ENCODE data around the gene SSH3.

The SSH3 gene

DNA sequence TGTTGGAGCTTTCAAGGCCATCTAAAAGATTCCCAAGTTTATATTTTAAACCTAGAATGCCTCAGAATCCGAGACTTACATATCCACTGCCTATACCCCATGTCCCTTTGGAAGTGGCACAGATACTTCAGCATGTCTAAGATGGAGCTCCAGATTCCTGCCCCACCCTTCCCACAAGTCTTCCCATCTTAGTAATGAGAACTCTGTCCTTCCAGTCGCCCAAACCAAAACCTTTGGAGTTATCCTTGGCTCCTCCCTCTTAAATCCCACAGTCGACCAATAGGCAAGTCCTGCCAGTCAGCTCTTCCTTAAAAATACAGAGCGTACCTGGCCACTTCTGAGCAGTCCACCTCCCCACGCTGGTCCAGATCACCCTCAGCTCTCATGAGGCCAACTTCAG lies 45.7 kb downstream of the SSH3 start:
- DNase-seq: no peak

DNA sequence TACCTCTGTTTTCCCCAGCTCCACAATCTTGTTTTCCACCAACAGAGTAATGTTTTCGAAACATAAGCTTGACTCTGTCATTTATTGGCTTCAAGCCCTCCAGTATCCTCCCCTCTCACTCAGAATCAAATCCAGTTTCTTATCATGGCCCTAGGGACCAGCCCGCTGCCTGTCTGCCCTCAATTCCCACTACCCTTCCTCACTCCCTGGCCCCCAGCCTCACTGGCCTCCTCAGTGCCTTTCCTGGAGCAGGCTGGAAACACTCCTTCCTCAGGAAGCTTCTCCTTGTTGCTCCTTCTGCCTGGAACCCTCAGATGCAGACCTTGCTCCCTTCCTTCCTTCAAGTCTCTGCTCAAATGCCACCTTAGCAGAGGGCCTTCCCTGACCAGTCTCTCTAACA lies 46.1 kb downstream of the SSH3 start:
- no peak for DNase-seq

DNA sequence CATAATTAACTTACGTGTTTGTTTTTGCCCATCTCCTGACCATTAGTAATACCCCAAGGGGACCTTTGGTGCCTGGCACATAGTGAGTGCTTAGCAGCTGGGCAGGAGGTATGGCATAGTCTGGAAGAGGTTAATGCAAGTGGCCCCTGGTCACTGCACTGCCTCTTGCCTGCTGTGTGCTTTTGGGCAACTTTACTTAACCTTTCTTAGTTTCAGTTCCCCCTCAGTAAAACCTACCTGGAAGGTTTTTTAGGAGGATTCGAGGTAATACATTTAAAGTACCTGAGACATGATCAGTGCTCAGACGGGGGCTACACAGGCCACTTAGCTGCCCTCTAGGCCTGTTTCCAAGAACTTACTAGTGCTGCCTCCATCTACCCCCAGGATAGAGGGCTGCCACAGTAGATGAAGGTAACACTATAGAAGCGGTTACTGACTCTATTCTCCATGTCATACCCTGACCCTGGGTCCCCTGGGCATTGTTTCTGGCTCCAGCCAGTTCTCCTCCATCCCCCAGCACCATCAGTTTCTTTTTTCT lies 46.7 kb downstream of the SSH3 start:
- DNase-seq: no peak

DNA sequence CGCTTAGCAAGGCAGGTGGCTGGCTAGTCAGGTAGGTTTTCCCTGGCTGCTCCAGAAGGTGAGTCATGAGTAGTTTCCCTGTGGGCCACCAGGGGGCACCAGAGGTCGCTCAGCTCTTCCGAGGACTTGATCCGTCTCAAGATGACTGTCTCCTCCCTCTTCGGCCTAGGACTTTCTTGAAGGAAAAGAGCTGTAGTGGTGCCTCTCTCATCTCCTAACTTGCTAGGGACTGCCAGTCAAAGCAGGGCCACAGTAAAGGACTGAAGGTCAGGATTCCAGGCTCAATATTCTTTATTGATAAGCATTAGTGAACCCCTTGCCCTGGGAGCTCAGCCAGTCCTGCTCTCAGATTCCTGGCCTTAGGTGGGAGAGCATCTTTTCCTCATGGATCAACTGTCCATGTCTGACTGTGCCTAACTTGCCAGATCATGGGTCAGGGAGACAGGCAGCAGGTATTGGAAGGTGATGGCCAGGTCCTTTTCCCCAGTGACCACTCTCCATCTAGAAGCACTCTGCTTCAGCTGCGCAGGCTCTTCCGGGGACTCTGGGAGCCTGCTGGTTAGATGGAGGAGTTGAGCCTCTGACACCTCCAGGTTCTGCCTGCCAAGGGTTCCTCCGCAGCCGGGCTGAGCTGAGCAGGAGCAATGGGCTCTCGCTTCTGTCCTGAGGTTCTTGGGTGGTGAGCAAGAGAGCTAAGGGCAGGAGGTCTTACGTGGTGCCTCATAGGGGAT lies 48.1 kb downstream of the SSH3 start:
- peak; percentile 41 to 73 (median 50) for DNase-seq

- DNase-seq: peak in 4 of 6 experiments; percentile 60 to 93 (median 80)
Measured at GRCh38 chr11:67352546-67353316, 49.4 kb downstream of the SSH3 start.

DNA sequence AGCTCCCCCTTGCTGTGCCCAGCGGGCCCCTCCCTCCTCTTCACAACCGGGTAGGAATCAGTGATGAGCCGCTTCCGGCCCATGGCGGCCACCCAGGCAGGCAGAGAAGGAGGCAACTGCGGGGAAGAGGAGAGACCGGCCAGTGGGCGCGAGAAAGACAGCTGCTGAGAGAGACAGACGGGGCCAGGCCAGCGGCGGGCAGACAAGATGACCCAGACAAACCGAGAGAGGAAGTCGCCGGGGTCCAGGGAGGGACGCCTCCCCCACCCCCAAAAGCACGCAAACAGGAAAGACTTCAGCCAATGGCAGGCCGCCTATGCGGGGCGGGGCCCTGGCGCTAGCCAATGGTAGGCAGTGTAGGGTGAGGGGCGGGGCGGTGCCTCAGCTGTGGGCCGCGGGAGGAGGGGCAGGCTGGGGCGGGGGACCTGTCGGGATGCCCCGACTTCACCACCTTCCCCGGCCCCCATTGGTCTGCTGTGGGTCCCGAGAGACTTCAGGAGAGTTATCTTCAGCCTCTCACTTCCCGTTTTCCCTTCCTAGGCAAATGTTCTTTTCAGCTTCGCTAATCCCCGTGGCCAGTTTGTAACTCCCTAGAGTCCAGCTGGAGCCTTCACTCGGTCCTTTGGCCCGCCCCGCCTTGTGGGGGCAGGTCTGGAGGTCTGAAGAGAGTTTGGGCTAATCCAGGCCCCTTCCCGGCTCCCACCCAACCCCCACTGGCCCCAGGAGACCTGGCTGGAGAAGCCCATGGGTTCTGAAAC lies 50.2 kb downstream of the SSH3 start, which contains the start of gene POLD4:
TSS of gene POLD4 (minus strand) at position 230 of the 758 bp plus-strand sequence. CDS start at position 83, 147 bp downstream.
- peak; percentile 88 to 99 (median 96) for DNase-seq

DNA sequence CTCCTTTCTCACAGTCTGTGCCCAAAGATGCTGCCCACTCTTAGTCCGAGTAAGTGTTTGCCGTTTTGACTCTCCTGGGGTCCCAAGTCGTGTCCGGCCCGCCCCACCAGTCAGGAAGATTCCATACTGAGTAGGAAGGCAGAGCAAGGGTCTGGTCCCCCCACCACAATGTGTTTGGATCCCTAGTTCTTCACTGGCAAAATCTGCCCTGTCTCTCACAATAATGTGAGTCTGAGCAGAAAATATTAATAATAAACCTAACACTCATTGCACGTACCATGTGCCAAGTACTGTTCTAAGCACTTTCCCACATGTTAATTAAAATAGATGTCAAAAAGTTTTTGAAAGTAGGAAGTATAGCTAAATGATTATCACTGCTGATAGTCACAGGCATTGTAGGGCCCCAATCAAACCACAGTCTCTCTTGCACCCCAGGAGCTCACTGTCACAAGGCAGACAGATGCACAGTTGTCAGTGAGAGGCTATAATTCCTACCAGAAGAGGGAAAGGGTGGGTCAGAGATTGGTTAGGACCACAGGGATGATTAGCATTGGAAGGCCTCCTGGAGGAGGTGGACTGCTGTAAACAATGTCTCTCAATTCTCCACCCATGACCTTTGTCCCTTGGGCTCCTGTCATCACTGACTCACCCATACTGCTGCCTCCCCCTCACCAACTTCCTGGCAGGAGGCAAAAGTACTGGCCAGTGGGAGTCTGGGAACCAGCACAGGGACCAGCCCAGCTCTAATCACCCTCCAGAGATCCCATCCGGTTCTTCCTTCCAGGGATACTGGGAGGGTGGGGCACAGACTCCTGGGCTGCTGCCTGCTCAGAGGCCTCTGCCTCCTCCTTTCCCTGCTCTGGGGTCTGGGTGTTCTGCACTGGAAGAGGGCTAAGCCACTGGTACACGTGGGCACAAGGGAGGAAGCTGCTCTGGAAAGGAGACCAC lies 51.0 kb downstream of the SSH3 start:
- no peak for DNase-seq

- DNase-seq: no peak
Measured at GRCh38 chr11:67355023-67355793, 51.9 kb downstream of the SSH3 start.

DNA sequence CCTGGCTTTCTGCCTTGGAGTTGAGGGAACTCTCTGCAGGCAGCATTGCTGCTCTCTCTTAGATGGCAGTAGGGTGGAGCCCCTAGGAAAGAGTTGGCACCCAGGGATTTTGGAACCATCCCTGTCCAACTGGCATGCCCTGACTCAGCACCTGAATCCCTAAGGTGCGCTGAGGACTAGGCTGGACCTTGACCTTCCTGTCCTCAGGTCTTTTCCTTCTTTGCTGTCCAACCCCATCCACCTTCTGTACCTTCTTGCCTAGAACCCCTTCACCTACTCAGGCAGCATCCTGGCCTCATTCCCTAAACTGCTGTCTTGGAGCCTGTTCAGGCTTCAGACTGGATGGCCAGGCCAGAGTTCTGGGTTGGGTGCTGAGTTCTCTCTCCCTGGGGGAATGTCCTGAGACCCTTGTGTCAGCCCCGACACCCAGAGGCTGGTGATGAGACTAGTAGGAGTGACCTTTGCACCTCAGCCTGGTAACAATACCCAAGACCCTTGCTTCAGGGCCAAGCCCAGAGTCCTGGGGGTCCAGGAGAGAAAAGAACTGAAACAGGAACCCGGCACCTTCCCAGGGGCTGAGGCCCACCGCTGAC lies 52.6 kb downstream of the SSH3 start:
- no peak for DNase-seq

GRCh38 chr11:67356387-67356863 lies 53.1 kb downstream of the SSH3 start:
- no peak for DNase-seq

GRCh38 chr11:67356864-67357561 lies 53.7 kb downstream of the SSH3 start:
- peak; percentile 22 to 78 (median 54) for DNase-seq

- DNase-seq: no peak
Measured at GRCh38 chr11:67357831-67358670, 54.7 kb downstream of the SSH3 start.
